Panc1 (cell line): ENCODE results near the gene FSTL4. TPM values are rescaled to one million over a fixed set of nuclear protein-coding genes. Genes with fewer than 3 reads are reported as not detected.

ENCODE experiments used
- ATAC-seq: fragments of 200-7000 bp; cut with Tn5 transposase; 2 replicates; pipeline ENCODE4 v1.9.1; 2020; ENCODE audit warnings: mild to moderate bottlenecking, moderate library complexity
- BruUV-seq: library from RNA; stranded (reverse); fragments of 400-500 nt; replicated peaks from 2 replicates; lab custom pipeline; 2021; lab: Mats Ljungman, UMichigan
- CTCF ChIA-PET: fragments of 300-600 bp; sonication (Branson Sonifier 250); formaldehyde crosslinking; loops from one replicate; lab custom pipeline; 2022; ENCODE audit warnings: antibody characterized with exemption; lab: Charles Lee
- POLR2A ChIA-PET: fragments of 300-600 bp; sonication (Branson Sonifier 250); formaldehyde crosslinking; loops from one replicate; lab custom pipeline; 2022; ENCODE audit warnings: antibody characterized with exemption; lab: Charles Lee
- DNase-seq: peaks from one replicate; pipeline ENCODE4 v3.0.0-alpha.2; 2010; ENCODE audit warnings: low read depth, low spot score
- H3K27ac ChIP-seq: 2 replicates; pipeline ENCODE4 v1.5.1; 2011; ENCODE audit warnings: mild to moderate bottlenecking, low read length, inconsistent platforms
- H3K27me3 ChIP-seq: fragments of 200-500 bp; sonication (Bioruptor generic); 2 replicates; pipeline ENCODE4 v1.6.0; 2014; ENCODE audit warnings: low read length, inconsistent platforms; ENCODE audit not compliant: control insufficient read depth, insufficient read depth
- H3K36me3 ChIP-seq: fragments of 200-500 bp; sonication (Bioruptor generic); 2 replicates; pipeline ENCODE4 v1.5.1; 2014; ENCODE audit warnings: inconsistent platforms, mild to moderate bottlenecking, low read length, moderate library complexity; ENCODE audit not compliant: control insufficient read depth, insufficient read depth
- H3K4me1 ChIP-seq: 2 replicates; pipeline ENCODE4 v1.5.1; 2011; ENCODE audit warnings: inconsistent platforms, mild to moderate bottlenecking, low read length, moderate library complexity; ENCODE audit not compliant: control insufficient read depth, insufficient read depth
- H3K4me3 ChIP-seq, 2 experiments: 2 replicates each; pipeline ENCODE4 v1.5.1; 2011 to 2012; ENCODE audit warnings: low read depth in 2 of 2, low read length in 2 of 2, mild to moderate bottlenecking in 2 of 2, inconsistent platforms in 1 of 2, moderate library complexity in 1 of 2
- H3K9me3 ChIP-seq: fragments of 200-500 bp; sonication (Bioruptor generic); 2 replicates; pipeline ENCODE4 v1.5.1; 2014; ENCODE audit warnings: low read depth, mild to moderate bottlenecking, inconsistent platforms, low read length, moderate library complexity; ENCODE audit not compliant: control insufficient read depth, insufficient read depth
- POLR2AphosphoS5 ChIP-seq: IDR thresholded peaks from 2 replicates; pipeline ENCODE4 v1.6.1; 2012; ENCODE audit warnings: mild to moderate bottlenecking, low read depth, low read length, moderate library complexity
- SIN3A ChIP-seq: IDR thresholded peaks from 2 replicates; pipeline ENCODE4 v1.6.1; 2012; ENCODE audit warnings: low read depth, mild to moderate bottlenecking, low read length, moderate library complexity, borderline replicate concordance; ENCODE audit not compliant: insufficient read depth
- TCF7L2 ChIP-seq: IDR thresholded peaks from 2 replicates; pipeline ENCODE4 v1.6.1; 2011; ENCODE audit warnings: mild to moderate bottlenecking, low read depth, low read length, inconsistent platforms
- in situ Hi-C: cut with HindIII; loops from 2 replicates; pipeline ENCODE4 v1.10.0; 2016; ENCODE audit warnings: low sequenced_read_pairs, low pct_unique_long_range_greater_than_20kb
- intact Hi-C: fragments of 100-400 bp; cut with micrococcal nuclease; formaldehyde crosslinking; loops from one replicate; pipeline ENCODE4 v1.10.0; 2022; ENCODE audit not compliant: unreplicated experiment
- total RNA-seq: library from RNA; stranded (reverse); gene quantifications from one replicate; pipeline ENCODE4 v1.2.1, GENCODE V29; 2021; ENCODE audit not compliant: unreplicated experiment
- TF ChIP-seq, protein P1 (sequence below): fragments of 450-650 bp; IDR thresholded peaks from 2 replicates; pipeline ENCODE4 v1.5.1; 2017; ENCODE audit warnings: mild to moderate bottlenecking
- TF ChIP-seq, protein P2 (sequence below), 2 experiments: IDR thresholded peaks; 2 replicates each; pipeline ENCODE4 v1.6.1; 2011 to 2012; ENCODE audit warnings: low read depth in 2 of 2, control low read depth in 1 of 2, low read length in 1 of 2, mild to moderate bottlenecking in 1 of 2, moderate library complexity in 1 of 2; ENCODE audit not compliant: insufficient read depth in 1 of 2

Gene FSTL4
- total RNA-seq, 1 experiment from 2014 or later, result 0.18 TPM

DNA sequence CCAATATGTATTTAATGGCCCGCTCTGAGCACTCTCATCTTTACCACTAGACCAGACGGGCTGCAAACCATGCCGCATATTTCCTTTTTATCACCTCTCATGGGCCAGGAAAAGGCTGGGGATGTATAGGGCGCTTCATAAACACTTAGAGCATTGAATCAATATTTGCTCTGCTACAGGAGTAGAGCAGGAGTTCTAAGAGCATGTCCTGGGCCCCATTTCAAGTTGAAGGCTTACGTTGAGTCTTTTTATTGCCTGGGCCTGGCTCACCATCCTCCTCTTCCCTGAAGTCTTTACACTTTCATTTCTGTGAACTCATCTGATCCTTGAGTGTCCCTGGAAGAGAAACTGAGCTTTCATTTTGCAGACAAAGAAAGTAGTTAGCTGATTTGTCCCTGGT lies 112.4 kb downstream of the FSTL4 start:
- no peaks in the 10 kb centered on the region for H3K36me3 ChIP-seq
- BruUV-seq, result no TSS peak
- no peaks in the 10 kb centered on the region for H3K4me1 ChIP-seq
- intact Hi-C loops, result no loop called here
- CTCF ChIA-PET, result no interaction called here
- POLR2A ChIA-PET, result no interaction called here
- TF ChIP-seq, protein P1, sequence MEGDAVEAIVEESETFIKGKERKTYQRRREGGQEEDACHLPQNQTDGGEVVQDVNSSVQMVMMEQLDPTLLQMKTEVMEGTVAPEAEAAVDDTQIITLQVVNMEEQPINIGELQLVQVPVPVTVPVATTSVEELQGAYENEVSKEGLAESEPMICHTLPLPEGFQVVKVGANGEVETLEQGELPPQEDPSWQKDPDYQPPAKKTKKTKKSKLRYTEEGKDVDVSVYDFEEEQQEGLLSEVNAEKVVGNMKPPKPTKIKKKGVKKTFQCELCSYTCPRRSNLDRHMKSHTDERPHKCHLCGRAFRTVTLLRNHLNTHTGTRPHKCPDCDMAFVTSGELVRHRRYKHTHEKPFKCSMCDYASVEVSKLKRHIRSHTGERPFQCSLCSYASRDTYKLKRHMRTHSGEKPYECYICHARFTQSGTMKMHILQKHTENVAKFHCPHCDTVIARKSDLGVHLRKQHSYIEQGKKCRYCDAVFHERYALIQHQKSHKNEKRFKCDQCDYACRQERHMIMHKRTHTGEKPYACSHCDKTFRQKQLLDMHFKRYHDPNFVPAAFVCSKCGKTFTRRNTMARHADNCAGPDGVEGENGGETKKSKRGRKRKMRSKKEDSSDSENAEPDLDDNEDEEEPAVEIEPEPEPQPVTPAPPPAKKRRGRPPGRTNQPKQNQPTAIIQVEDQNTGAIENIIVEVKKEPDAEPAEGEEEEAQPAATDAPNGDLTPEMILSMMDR, result no peak
- TF ChIP-seq, protein P2, sequence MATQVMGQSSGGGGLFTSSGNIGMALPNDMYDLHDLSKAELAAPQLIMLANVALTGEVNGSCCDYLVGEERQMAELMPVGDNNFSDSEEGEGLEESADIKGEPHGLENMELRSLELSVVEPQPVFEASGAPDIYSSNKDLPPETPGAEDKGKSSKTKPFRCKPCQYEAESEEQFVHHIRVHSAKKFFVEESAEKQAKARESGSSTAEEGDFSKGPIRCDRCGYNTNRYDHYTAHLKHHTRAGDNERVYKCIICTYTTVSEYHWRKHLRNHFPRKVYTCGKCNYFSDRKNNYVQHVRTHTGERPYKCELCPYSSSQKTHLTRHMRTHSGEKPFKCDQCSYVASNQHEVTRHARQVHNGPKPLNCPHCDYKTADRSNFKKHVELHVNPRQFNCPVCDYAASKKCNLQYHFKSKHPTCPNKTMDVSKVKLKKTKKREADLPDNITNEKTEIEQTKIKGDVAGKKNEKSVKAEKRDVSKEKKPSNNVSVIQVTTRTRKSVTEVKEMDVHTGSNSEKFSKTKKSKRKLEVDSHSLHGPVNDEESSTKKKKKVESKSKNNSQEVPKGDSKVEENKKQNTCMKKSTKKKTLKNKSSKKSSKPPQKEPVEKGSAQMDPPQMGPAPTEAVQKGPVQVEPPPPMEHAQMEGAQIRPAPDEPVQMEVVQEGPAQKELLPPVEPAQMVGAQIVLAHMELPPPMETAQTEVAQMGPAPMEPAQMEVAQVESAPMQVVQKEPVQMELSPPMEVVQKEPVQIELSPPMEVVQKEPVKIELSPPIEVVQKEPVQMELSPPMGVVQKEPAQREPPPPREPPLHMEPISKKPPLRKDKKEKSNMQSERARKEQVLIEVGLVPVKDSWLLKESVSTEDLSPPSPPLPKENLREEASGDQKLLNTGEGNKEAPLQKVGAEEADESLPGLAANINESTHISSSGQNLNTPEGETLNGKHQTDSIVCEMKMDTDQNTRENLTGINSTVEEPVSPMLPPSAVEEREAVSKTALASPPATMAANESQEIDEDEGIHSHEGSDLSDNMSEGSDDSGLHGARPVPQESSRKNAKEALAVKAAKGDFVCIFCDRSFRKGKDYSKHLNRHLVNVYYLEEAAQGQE (IDR thresholded peaks at IDR 0.05; ENCODE audit: insufficient read depth in 1 of 2, low read depth in 2 of 2, low read length in 1 of 2), result no peak
- TF ChIP-seq POLR2AphosphoS5 (no peak), SIN3A (no peak), TCF7L2 (no peak)
- peaks cover 5% of the 10 kb centered on the region; the same call in 1 of the 2 replicates for H3K27me3 ChIP-seq
- H3K4me3 ChIP-seq, result no peak overlapping the region
- DNase-seq, result no peak
- H3K9me3 ChIP-seq, result no peaks in the 10 kb centered on the region
- in situ Hi-C loops, result no loop called here
- H3K27ac ChIP-seq, result no peak overlapping the region
- ATAC-seq, result no peak

DNA sequence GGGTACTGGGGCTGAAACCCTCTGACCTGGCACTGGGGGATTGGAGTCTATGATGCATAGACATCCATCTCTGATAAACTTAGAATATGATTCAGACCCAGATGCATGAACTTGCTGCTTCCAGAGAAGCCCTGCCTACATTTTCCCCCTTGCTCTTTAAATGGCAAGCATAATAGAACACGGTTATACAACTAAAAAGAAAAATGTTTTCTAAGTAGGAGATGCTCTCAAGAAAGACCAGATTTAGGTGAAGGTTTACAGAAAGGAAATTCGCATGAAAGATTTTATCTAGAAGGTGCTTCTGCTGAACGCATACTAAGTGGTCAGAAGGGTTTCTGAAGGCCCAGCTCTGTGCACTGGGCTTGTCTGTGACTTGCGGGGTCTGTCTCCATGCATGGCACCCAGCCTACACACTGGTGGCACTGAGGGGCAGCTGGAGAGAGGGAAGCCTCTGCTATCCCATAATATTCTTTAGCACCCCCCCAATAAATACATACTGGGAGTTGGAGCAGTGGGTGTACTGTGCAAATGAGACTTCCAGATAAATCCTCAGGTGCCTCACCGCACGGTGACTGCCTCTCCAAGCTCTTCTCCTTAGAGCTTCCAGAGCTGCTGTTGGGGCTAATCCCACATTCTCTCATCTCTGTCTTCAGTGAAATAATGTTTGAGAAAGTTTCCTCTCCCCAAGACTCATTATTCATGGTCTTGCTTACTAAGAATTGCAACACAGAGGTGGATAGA lies 114.6 kb downstream of the FSTL4 start:
- Histone ChIP-seq H3K36me3 (no peaks in the 10 kb centered on the region), H3K27me3 (peaks cover 5% of the 10 kb centered on the region; the same call in 1 of the 2 replicates), H3K4me3 (no peak overlapping the region), H3K27ac (no peak overlapping the region), H3K4me1 (no peaks in the 10 kb centered on the region), H3K9me3 (no peaks in the 10 kb centered on the region)
- BruUV-seq, result no TSS peak
- DNase-seq (no peak), ATAC-seq (no peak)
- TF ChIP-seq, protein P2 (IDR thresholded peaks at IDR 0.05; ENCODE audit: insufficient read depth in 1 of 2, low read depth in 2 of 2, low read length in 1 of 2), result no peak
- TF ChIP-seq, protein P1, result no peak
- TF ChIP-seq SIN3A (no peak), TCF7L2 (no peak), POLR2AphosphoS5 (no peak)
- in situ Hi-C loops, result no loop called here
- CTCF ChIA-PET, result no interaction called here
- POLR2A ChIA-PET, result no interaction called here
- intact Hi-C loops, result no loop called here
